ENCODE data around the gene COG5.
"Not testable (repeated sequence)": the region's sequence is repeated elsewhere in the genome, so short reads cannot be mapped to it uniquely, and the experiment has no call there.

The COG5 gene

GRCh38 chr7:107158028-107158427, 405.7 kb downstream of the COG5 start:
- no CpG with 5 or more reads among the region's 2 CpGs for WGBS (ENCODE audit: extremely low coverage, insufficient coverage, insufficient read length)
- Histone ChIP-seq H3K79me1 (ENCODE audit: low read length) (no peaks in the 10 kb centered on the region), H3K9ac (ENCODE audit: low read length) (no peak overlapping the region)

DNA sequence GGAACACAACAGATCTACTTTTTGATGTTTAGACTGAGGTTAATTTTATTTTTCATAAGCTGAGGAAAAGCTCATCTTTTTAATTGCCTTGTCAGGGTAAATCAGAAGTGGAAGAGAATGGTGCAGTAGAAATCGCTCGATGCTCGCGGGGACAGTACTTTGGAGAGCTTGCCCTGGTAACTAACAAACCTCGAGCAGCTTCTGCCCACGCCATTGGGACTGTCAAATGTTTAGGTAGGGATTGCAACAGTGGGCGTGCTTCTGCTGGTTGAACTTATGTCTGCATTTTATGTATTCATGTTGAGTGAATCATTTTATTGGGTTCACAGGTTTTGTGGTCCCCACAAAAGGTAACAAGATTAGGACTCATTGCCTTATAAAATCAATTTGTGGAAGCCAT, 406.6 kb downstream of the COG5 start:
- no peak overlapping the region for H3K18ac ChIP-seq (ENCODE audit: low read length)
- H3K79me1 ChIP-seq (ENCODE audit: low read length): no peaks in the 10 kb centered on the region
- no peaks in the 10 kb centered on the region for H3K4me1 ChIP-seq (ENCODE audit: control insufficient read depth in 1 of 2, insufficient read depth in 2 of 2, low read length in 2 of 2)
- no peak overlapping the region for H3K4ac ChIP-seq (ENCODE audit: low read depth, low read length)
- WGBS (ENCODE audit: extremely low coverage, insufficient coverage, insufficient read length): no CpG with 5 or more reads among the region's 7 CpGs
- H3K27ac ChIP-seq (ENCODE audit: low read depth, low read length): no peak overlapping the region
- H3K27me3 ChIP-seq (ENCODE audit: insufficient read depth, low read length): no peaks in the 10 kb centered on the region
- H2BK120ac ChIP-seq (ENCODE audit: insufficient read depth, low read length, poor library complexity): no peak overlapping the region
- no peak overlapping the region for H2AFZ ChIP-seq (ENCODE audit: insufficient read depth, low read length, poor library complexity)
- H4K91ac ChIP-seq (ENCODE audit: low read depth, low read length): no peak overlapping the region
- no peaks in the 10 kb centered on the region for H3K36me3 ChIP-seq (ENCODE audit: control insufficient read depth in 1 of 2, insufficient read depth in 2 of 2, low read length in 2 of 2)
- H3K4me3 ChIP-seq (ENCODE audit: low read depth, low read length): no peak overlapping the region
- no peak overlapping the region for H2AK5ac ChIP-seq (ENCODE audit: low read length)
- no peak overlapping the region for H3K14ac ChIP-seq (ENCODE audit: low read length)
- H4K12ac ChIP-seq (ENCODE audit: low read depth, low read length): no peak overlapping the region
- H4K8ac ChIP-seq (ENCODE audit: low read depth, low read length): no peak overlapping the region
- no peak overlapping the region for H3K4me2 ChIP-seq (ENCODE audit: low read length)
- no peak overlapping the region for H2BK5ac ChIP-seq (ENCODE audit: low read depth, low read length, poor library complexity)
- peak in 1 of 2 donors; percentile 46 for DNase-seq
- H2BK12ac ChIP-seq (ENCODE audit: low read length): no peak overlapping the region
- no peaks in the 10 kb centered on the region for H3K9me3 ChIP-seq (ENCODE audit: insufficient read depth, low read depth, low read length)
- H3K9ac ChIP-seq (ENCODE audit: low read length): no peak overlapping the region
- no peak overlapping the region for H3K23ac ChIP-seq (ENCODE audit: low read length)
- no peaks in the 10 kb centered on the region for H3K79me2 ChIP-seq (ENCODE audit: control insufficient read depth, insufficient read depth, low read length, poor library complexity)

More at GRCh38 chr7:107158028-107158427, 405.7 kb downstream of the COG5 start:
- no peaks in the 10 kb centered on the region for H3K79me2 ChIP-seq (ENCODE audit: control insufficient read depth, insufficient read depth, low read length, poor library complexity)
- no peaks in the 10 kb centered on the region for H3K9me3 ChIP-seq (ENCODE audit: insufficient read depth, low read depth, low read length)
- H2BK120ac ChIP-seq (ENCODE audit: insufficient read depth, low read length, poor library complexity): no peak overlapping the region
- H3K27me3 ChIP-seq (ENCODE audit: insufficient read depth, low read length): no peaks in the 10 kb centered on the region
- H4K8ac ChIP-seq (ENCODE audit: low read depth, low read length): no peak overlapping the region
- no peak overlapping the region for H3K4me3 ChIP-seq (ENCODE audit: low read depth, low read length)
- H2BK12ac ChIP-seq (ENCODE audit: low read length): no peak overlapping the region
- no peak overlapping the region for H3K4me2 ChIP-seq (ENCODE audit: low read length)
- no peak overlapping the region for H4K91ac ChIP-seq (ENCODE audit: low read depth, low read length)
- no peak overlapping the region for H2BK5ac ChIP-seq (ENCODE audit: low read depth, low read length, poor library complexity)
- H3K4me1 ChIP-seq (ENCODE audit: control insufficient read depth in 1 of 2, insufficient read depth in 2 of 2, low read length in 2 of 2): no peaks in the 10 kb centered on the region
- no peak overlapping the region for H2AFZ ChIP-seq (ENCODE audit: insufficient read depth, low read length, poor library complexity)
- DNase-seq: no peak
- no peak overlapping the region for H2AK5ac ChIP-seq (ENCODE audit: low read length)
- H3K36me3 ChIP-seq (ENCODE audit: control insufficient read depth in 1 of 2, insufficient read depth in 2 of 2, low read length in 2 of 2): no peaks in the 10 kb centered on the region
- H3K18ac ChIP-seq (ENCODE audit: low read length): no peak overlapping the region
- H3K4ac ChIP-seq (ENCODE audit: low read depth, low read length): no peak overlapping the region
- H3K14ac ChIP-seq (ENCODE audit: low read length): no peak overlapping the region
- no peak overlapping the region for H3K27ac ChIP-seq (ENCODE audit: low read depth, low read length)
- H4K12ac ChIP-seq (ENCODE audit: low read depth, low read length): no peak overlapping the region
- no peak overlapping the region for H3K23ac ChIP-seq (ENCODE audit: low read length)

- not testable (repeated sequence) for H4K12ac ChIP-seq (ENCODE audit: low read depth, low read length); H3K36me3 ChIP-seq (ENCODE audit: control insufficient read depth in 1 of 2, insufficient read depth in 2 of 2, low read length in 2 of 2); H3K14ac ChIP-seq (ENCODE audit: low read length); H3K79me1 ChIP-seq (ENCODE audit: low read length); H2BK5ac ChIP-seq (ENCODE audit: low read depth, low read length, poor library complexity); H3K27me3 ChIP-seq (ENCODE audit: insufficient read depth, low read length); H3K4ac ChIP-seq (ENCODE audit: low read depth, low read length); H2BK120ac ChIP-seq (ENCODE audit: insufficient read depth, low read length, poor library complexity); H3K27ac ChIP-seq (ENCODE audit: low read depth, low read length); H2BK12ac ChIP-seq (ENCODE audit: low read length); H4K91ac ChIP-seq (ENCODE audit: low read depth, low read length); H3K18ac ChIP-seq (ENCODE audit: low read length); H2AK5ac ChIP-seq (ENCODE audit: low read length); H3K4me1 ChIP-seq (ENCODE audit: control insufficient read depth in 1 of 2, insufficient read depth in 2 of 2, low read length in 2 of 2); DNase-seq; H3K4me3 ChIP-seq (ENCODE audit: low read depth, low read length); H4K8ac ChIP-seq (ENCODE audit: low read depth, low read length); H2AFZ ChIP-seq (ENCODE audit: insufficient read depth, low read length, poor library complexity); H3K4me2 ChIP-seq (ENCODE audit: low read length); H3K9ac ChIP-seq (ENCODE audit: low read length); H3K79me2 ChIP-seq (ENCODE audit: control insufficient read depth, insufficient read depth, low read length, poor library complexity); H3K9me3 ChIP-seq (ENCODE audit: insufficient read depth, low read depth, low read length); H3K23ac ChIP-seq (ENCODE audit: low read length)
- WGBS (ENCODE audit: extremely low coverage, insufficient coverage, insufficient read length): no CpG with 5 or more reads among the region's 3 CpGs
Observed at GRCh38 chr7:107155726-107156125, 408.0 kb downstream of the COG5 start.

- WGBS (ENCODE audit: extremely low coverage, insufficient coverage, insufficient read length): no CpG with 5 or more reads among the region's 6 CpGs
- no peak overlapping the region for H4K8ac ChIP-seq (ENCODE audit: low read depth, low read length)
- H4K12ac ChIP-seq (ENCODE audit: low read depth, low read length): no peak overlapping the region
- H3K9ac ChIP-seq (ENCODE audit: low read length): no peak overlapping the region
- H3K18ac ChIP-seq (ENCODE audit: low read length): no peak overlapping the region
- peak; percentile 77 to 90 for DNase-seq
- no peak overlapping the region for H3K4ac ChIP-seq (ENCODE audit: low read depth, low read length)
- no peak overlapping the region for H4K91ac ChIP-seq (ENCODE audit: low read depth, low read length)
- H2AFZ ChIP-seq (ENCODE audit: insufficient read depth, low read length, poor library complexity): no peak overlapping the region
- H3K14ac ChIP-seq (ENCODE audit: low read length): no peak overlapping the region
- H2BK5ac ChIP-seq (ENCODE audit: low read depth, low read length, poor library complexity): no peak overlapping the region
- H2BK12ac ChIP-seq (ENCODE audit: low read length): no peak overlapping the region
- no peaks in the 10 kb centered on the region for H3K79me2 ChIP-seq (ENCODE audit: control insufficient read depth, insufficient read depth, low read length, poor library complexity)
- H3K4me2 ChIP-seq (ENCODE audit: low read length): no peak overlapping the region
- no peaks in the 10 kb centered on the region for H3K36me3 ChIP-seq (ENCODE audit: control insufficient read depth in 1 of 2, insufficient read depth in 2 of 2, low read length in 2 of 2)
- no peak overlapping the region for H3K23ac ChIP-seq (ENCODE audit: low read length)
- H3K4me1 ChIP-seq (ENCODE audit: control insufficient read depth in 1 of 2, insufficient read depth in 2 of 2, low read length in 2 of 2): no peaks in the 10 kb centered on the region
- H2AK5ac ChIP-seq (ENCODE audit: low read length): no peak overlapping the region
- H3K9me3 ChIP-seq (ENCODE audit: insufficient read depth, low read depth, low read length): no peaks in the 10 kb centered on the region
- no peak overlapping the region for H2BK120ac ChIP-seq (ENCODE audit: insufficient read depth, low read length, poor library complexity)
- no peaks in the 10 kb centered on the region for H3K79me1 ChIP-seq (ENCODE audit: low read length)
- H3K27me3 ChIP-seq (ENCODE audit: insufficient read depth, low read length): no peaks in the 10 kb centered on the region
- H3K27ac ChIP-seq (ENCODE audit: low read depth, low read length): no peak overlapping the region
- no peak overlapping the region for H3K4me3 ChIP-seq (ENCODE audit: low read depth, low read length)
Observed at GRCh38 chr7:107154826-107155225, 408.9 kb downstream of the COG5 start.
